DND-41 (cell line): ENCODE results near the gene MEA1.

Experiments used
- ATAC-seq: fragments of 200-7000 bp; cut with Tn5 transposase; 3 replicates; pipeline ENCODE4 v1.9.1; 2021; ENCODE audit warnings: low read depth; ENCODE audit not compliant: insufficient read depth
- DNase-seq: peaks from one replicate; pipeline ENCODE4 v3.0.0-alpha.2; 2020
- H2AFZ ChIP-seq: 2 replicates; pipeline ENCODE4 v1.6.0; 2012; ENCODE audit warnings: low read depth, low read length
- H3K27ac ChIP-seq: 2 replicates; pipeline ENCODE4 v1.5.1; 2012; ENCODE audit warnings: low read length, inconsistent platforms
- H3K27me3 ChIP-seq: fragments of 200-600 bp; sonication (generic); 2 replicates; pipeline ENCODE4 v1.6.0; 2012; ENCODE audit warnings: low read length, mild to moderate bottlenecking, inconsistent platforms; ENCODE audit not compliant: insufficient read depth, poor library complexity
- H3K36me3 ChIP-seq: 2 replicates; pipeline ENCODE4 v1.5.1; 2012; ENCODE audit warnings: low read length, inconsistent platforms; ENCODE audit not compliant: insufficient read depth
- H3K4me1 ChIP-seq: 2 replicates; pipeline ENCODE4 v1.5.1; 2012; ENCODE audit warnings: mild to moderate bottlenecking, low read length; ENCODE audit not compliant: insufficient read depth
- H3K4me2 ChIP-seq: 2 replicates; pipeline ENCODE4 v1.6.0; 2012; ENCODE audit warnings: mild to moderate bottlenecking, moderate library complexity, low read length, inconsistent platforms; ENCODE audit not compliant: insufficient read depth
- H3K4me3 ChIP-seq, 2 experiments: fragments of 200-600 bp in 1 of 2; shearing (Covaris generic) in 1 of 2; 2 replicates each; pipeline ENCODE4 v1.5.1; 2012 to 2016; ENCODE audit warnings: inconsistent platforms in 2 of 2, low read length in 2 of 2, mild to moderate bottlenecking in 2 of 2, low read depth in 1 of 2, moderate library complexity in 1 of 2
- H3K79me2 ChIP-seq: 2 replicates; pipeline ENCODE4 v1.6.0; 2012; ENCODE audit warnings: low read length, inconsistent platforms; ENCODE audit not compliant: insufficient read depth
- H3K9ac ChIP-seq: 2 replicates; pipeline ENCODE4 v1.6.0; 2012; ENCODE audit warnings: low read depth, mild to moderate bottlenecking, inconsistent platforms, low read length, moderate library complexity
- H3K9me3 ChIP-seq: 2 replicates; pipeline ENCODE4 v1.5.1; 2012; ENCODE audit warnings: low read length, moderate library complexity, mild to moderate bottlenecking, inconsistent platforms; ENCODE audit not compliant: insufficient read depth, severe bottlenecking
- H4K20me1 ChIP-seq: 2 replicates; pipeline ENCODE4 v1.6.0; 2012; ENCODE audit warnings: low read length; ENCODE audit not compliant: insufficient read depth
- CTCF ChIP-seq: IDR thresholded peaks from 2 replicates; pipeline ENCODE4 v1.5.1; 2012; ENCODE audit warnings: borderline replicate concordance, low read length, moderate library complexity, mild to moderate bottlenecking; ENCODE audit not compliant: poor library complexity, severe bottlenecking; ENCODE audit errors: extremely low read depth
- EZH2 ChIP-seq: IDR thresholded peaks from 3 replicates; pipeline ENCODE4 v1.6.1; 2012; ENCODE audit warnings: borderline replicate concordance, low read depth, mild to moderate bottlenecking, moderate library complexity, low read length, inconsistent platforms; ENCODE audit not compliant: severe bottlenecking

Gene MEA1

GRCh38 chr6:43009124-43009523, 4.6 kb downstream of the MEA1 start:
- no peaks in the 10 kb centered on the region for H3K27me3 ChIP-seq
- no peaks in the 10 kb centered on the region for H3K9me3 ChIP-seq
- H3K4me1 ChIP-seq, result peaks cover 25% of the 10 kb centered on the region
- TF ChIP-seq CTCF, result peak; percentile 72
- TF ChIP-seq EZH2, result no peak
- ATAC-seq (no peak), DNase-seq (peak; percentile 58)
- H3K79me2 ChIP-seq, result peaks cover 34% of the 10 kb centered on the region
- H3K9ac ChIP-seq, result no peak overlapping the region
- peaks cover 77% of the 10 kb centered on the region for H3K36me3 ChIP-seq
- no peak overlapping the region for H3K4me2 ChIP-seq
- H3K27ac ChIP-seq, result no peak overlapping the region
- peaks cover 5% of the 10 kb centered on the region; the same call in 1 of the 2 replicates for H4K20me1 ChIP-seq
- H3K4me3 ChIP-seq, result no peak overlapping the region
- H2AFZ ChIP-seq, result no peak overlapping the region

DNA sequence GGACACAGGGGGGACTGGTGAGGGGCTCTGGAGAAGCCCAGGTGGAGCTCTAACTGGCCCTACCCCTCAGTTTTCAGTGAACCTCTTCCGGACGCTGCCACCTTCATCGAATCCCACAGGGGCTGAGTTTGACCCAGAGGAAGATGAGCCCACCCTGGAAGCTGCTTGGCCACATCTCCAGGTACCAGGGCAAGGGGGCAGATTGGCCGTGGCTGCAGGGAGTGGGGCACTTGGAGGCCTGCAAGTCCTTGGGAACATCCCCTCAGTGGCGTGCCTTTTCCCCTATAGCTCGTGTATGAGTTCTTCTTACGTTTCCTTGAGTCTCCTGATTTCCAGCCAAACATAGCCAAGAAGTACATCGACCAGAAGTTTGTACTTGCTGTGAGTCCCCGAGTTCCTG, 6.6 kb downstream of the MEA1 start:
- no peak for DNase-seq
- Histone ChIP-seq H3K4me2 (no peak overlapping the region), H3K36me3 (peaks cover 74% of the 10 kb centered on the region), H3K27ac (no peak overlapping the region), H3K9me3 (no peaks in the 10 kb centered on the region), H3K4me1 (peaks cover 12% of the 10 kb centered on the region), H2AFZ (no peak overlapping the region), H3K9ac (no peak overlapping the region), H4K20me1 (peaks cover 3% of the 10 kb centered on the region; the same call in 1 of the 2 replicates), H3K27me3 (no peaks in the 10 kb centered on the region), H3K4me3 (no peak overlapping the region), H3K79me2 (peaks cover 18% of the 10 kb centered on the region)
- TF ChIP-seq EZH2, result no peak
- TF ChIP-seq CTCF, result no peak
- ATAC-seq, result no peak

- peaks cover 3% of the 10 kb centered on the region; the same call in 1 of the 2 replicates for H4K20me1 ChIP-seq
- H3K36me3 ChIP-seq, result peaks cover 65% of the 10 kb centered on the region
- no peak overlapping the region for H2AFZ ChIP-seq
- no peaks in the 10 kb centered on the region for H3K9me3 ChIP-seq
- TF ChIP-seq CTCF (no peak), EZH2 (no peak)
- no peak overlapping the region for H3K4me2 ChIP-seq
- H3K27ac ChIP-seq, result no peak overlapping the region
- H3K27me3 ChIP-seq, result no peaks in the 10 kb centered on the region
- H3K79me2 ChIP-seq, result peaks cover 11% of the 10 kb centered on the region
- ATAC-seq, result no peak
- peaks cover 4% of the 10 kb centered on the region for H3K4me1 ChIP-seq
- DNase-seq, result no peak
- H3K9ac ChIP-seq, result no peak overlapping the region
- H3K4me3 ChIP-seq, result no peak overlapping the region
These were observed 7.5 kb downstream of the MEA1 start for GRCh38 chr6:43006251-43006650.

DNA sequence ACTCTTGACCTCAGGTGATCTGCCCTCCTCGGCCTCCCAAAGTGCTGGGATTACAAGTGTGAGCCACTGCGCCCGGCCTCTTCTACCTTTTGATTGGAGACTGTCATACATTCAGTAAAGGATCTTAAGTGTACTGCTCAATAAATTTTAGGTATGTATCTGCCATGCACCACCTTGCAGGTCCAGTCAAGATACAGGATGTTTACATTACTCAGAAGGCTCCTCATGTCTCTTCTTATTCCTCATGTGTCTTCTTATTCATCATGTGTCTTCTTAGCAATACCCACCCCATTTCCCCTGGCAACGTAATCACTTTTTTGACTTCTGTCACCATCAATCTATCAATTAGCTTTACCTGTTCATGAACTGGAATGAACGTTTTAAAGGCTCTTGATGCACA, 7.9 kb downstream of the MEA1 start:
- no peak overlapping the region for H3K27ac ChIP-seq
- no peak for ATAC-seq
- peaks cover 8% of the 10 kb centered on the region for H3K79me2 ChIP-seq
- no peak overlapping the region for H3K9ac ChIP-seq
- no peaks in the 10 kb centered on the region for H3K4me1 ChIP-seq
- peaks cover 61% of the 10 kb centered on the region for H3K36me3 ChIP-seq
- no peaks in the 10 kb centered on the region for H3K27me3 ChIP-seq
- no peaks in the 10 kb centered on the region for H3K9me3 ChIP-seq
- no peak overlapping the region for H3K4me2 ChIP-seq
- no peak overlapping the region for H2AFZ ChIP-seq
- DNase-seq, result no peak
- peaks cover 3% of the 10 kb centered on the region; the same call in 1 of the 2 replicates for H4K20me1 ChIP-seq
- TF ChIP-seq CTCF (no peak), EZH2 (no peak)
- no peak overlapping the region for H3K4me3 ChIP-seq
